Vagina (tissue), 2 donors: Measurements from ENCODE around the gene TOMM20. TPM values are rescaled to one million over a fixed set of nuclear protein-coding genes. Genes with fewer than 3 reads are reported as not detected.
"Not testable (repeated sequence)": the region's sequence is repeated elsewhere in the genome, so short reads cannot be mapped to it uniquely, and the experiment has no call there.

ENCODE experiments used
- DNase-seq, 2 donors: peaks; one replicate each; pipeline ENCODE4 v3.0.0-alpha.2; 2017; ENCODE audit errors: extremely low spot score in 2 of 2
- H3K27ac ChIP-seq: fragments of 200-600 bp; sonication (generic); one replicate; pipeline ENCODE4 v1.5.1; 2019
- H3K27me3 ChIP-seq: fragments of 200-600 bp; sonication (generic); one replicate; pipeline ENCODE4 v1.5.1; 2019
- H3K36me3 ChIP-seq, 2 donors: fragments of 200-600 bp; sonication (generic); one replicate each; pipeline ENCODE4 v1.5.1; 2017 to 2019
- H3K4me1 ChIP-seq: fragments of 200-600 bp; sonication (generic); one replicate; pipeline ENCODE4 v1.5.1; 2019
- H3K4me3 ChIP-seq, 2 donors: fragments of 200-600 bp; sonication (generic); 1 replicate in 1 of 2; 2 replicates in 1 of 2; pipeline ENCODE4 v1.5.1; 2016 to 2019
- H3K9me3 ChIP-seq: fragments of 200-600 bp; sonication (generic); one replicate; pipeline ENCODE4 v1.5.1; 2019
- POLR2A ChIP-seq, 2 donors: fragments of 450-650 bp; IDR thresholded peaks; one replicate each; pipeline ENCODE4 v1.6.1; 2017; ENCODE audit warnings: antibody characterized with exemption in 2 of 2, mild to moderate bottlenecking in 2 of 2, moderate library complexity in 2 of 2
- POLR2AphosphoS5 ChIP-seq, 2 donors: sonication (generic); formaldehyde crosslinking; IDR thresholded peaks; one replicate each; pipeline ENCODE4 v1.9.0; 2017; ENCODE audit warnings: antibody characterized with exemption in 2 of 2, mild to moderate bottlenecking in 2 of 2, low read depth in 1 of 2; ENCODE audit not compliant: insufficient read depth in 1 of 2
- intact Hi-C: fragments of 100-400 bp; cut with DNase I; formaldehyde crosslinking; loops from one replicate; pipeline ENCODE4 v1.15.1; 2023
- total RNA-seq: library from RNA; depleted of rRNA; stranded (reverse); fragments of >200 nt; gene quantifications from one replicate; pipeline ENCODE4 v1.2.3, GENCODE V29; 2016
- TF ChIP-seq, protein P1 (sequence below), 3 experiments: fragments of 450-650 bp in 2 of 3; fragments of 200-600 bp in 1 of 3; sonication (generic) in 1 of 3; IDR thresholded peaks; one replicate each; pipeline ENCODE4 v1.5.1; 2017 to 2019; ENCODE audit warnings: antibody characterized with exemption in 3 of 3, mild to moderate bottlenecking in 2 of 3, moderate library complexity in 2 of 3

The TOMM20 gene
- total RNA-seq, 1 donor from 2014 or later, result 71.9 TPM

DNA sequence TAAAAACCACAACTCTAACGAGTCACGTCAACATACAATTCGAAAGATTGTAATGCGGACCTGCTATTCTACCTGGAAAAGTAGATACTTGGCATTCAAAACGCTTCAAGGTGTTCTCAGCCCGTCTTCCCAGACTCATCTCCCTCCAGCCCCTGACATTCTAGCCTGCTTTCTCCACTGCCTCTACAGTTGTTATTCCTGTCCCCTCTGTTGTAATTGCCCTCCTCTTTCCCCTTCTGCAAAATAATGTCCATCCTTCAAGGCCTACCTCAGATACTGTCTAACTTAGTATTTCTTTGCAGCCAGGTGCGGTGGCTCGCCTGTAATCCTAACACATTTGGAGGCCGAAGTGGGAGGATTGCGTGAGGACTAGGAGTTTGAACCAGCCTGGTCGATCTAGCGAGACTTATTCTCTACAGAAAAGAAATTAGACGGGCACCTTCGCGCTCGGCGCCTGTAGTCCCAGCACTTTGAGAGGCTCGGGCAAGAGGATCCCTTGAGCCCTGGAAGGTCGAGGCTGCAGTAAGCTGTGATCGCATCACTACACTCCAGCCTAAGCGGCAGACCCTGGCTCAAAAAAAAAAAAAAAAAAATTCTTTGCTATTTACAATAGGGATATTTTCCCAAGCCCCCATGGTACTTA is 33.2 kb upstream of the TOMM20 start:
- Histone ChIP-seq H3K4me1 (peaks cover 43% of the 10 kb centered on the region), H3K27me3 (no peaks in the 10 kb centered on the region), H3K4me3 (peak overlapping the region; percentile 73 to 87), H3K9me3 (no peaks in the 10 kb centered on the region), H3K36me3 (peaks cover 0 to 7% of the 10 kb centered on the region in 2 donors), H3K27ac (peak overlapping the region; percentile 84)
- intact Hi-C loops, result no loop called here
- no peak for DNase-seq
- TF ChIP-seq POLR2AphosphoS5 (IDR thresholded peaks at IDR 0.05; ENCODE audit: insufficient read depth in 1 of 2, low read depth in 1 of 2) (no peak), POLR2A (IDR thresholded peaks at IDR 0.05) (no peak)
- TF ChIP-seq, protein P1, sequence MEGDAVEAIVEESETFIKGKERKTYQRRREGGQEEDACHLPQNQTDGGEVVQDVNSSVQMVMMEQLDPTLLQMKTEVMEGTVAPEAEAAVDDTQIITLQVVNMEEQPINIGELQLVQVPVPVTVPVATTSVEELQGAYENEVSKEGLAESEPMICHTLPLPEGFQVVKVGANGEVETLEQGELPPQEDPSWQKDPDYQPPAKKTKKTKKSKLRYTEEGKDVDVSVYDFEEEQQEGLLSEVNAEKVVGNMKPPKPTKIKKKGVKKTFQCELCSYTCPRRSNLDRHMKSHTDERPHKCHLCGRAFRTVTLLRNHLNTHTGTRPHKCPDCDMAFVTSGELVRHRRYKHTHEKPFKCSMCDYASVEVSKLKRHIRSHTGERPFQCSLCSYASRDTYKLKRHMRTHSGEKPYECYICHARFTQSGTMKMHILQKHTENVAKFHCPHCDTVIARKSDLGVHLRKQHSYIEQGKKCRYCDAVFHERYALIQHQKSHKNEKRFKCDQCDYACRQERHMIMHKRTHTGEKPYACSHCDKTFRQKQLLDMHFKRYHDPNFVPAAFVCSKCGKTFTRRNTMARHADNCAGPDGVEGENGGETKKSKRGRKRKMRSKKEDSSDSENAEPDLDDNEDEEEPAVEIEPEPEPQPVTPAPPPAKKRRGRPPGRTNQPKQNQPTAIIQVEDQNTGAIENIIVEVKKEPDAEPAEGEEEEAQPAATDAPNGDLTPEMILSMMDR (IDR thresholded peaks at IDR 0.05), result no peak

DNA sequence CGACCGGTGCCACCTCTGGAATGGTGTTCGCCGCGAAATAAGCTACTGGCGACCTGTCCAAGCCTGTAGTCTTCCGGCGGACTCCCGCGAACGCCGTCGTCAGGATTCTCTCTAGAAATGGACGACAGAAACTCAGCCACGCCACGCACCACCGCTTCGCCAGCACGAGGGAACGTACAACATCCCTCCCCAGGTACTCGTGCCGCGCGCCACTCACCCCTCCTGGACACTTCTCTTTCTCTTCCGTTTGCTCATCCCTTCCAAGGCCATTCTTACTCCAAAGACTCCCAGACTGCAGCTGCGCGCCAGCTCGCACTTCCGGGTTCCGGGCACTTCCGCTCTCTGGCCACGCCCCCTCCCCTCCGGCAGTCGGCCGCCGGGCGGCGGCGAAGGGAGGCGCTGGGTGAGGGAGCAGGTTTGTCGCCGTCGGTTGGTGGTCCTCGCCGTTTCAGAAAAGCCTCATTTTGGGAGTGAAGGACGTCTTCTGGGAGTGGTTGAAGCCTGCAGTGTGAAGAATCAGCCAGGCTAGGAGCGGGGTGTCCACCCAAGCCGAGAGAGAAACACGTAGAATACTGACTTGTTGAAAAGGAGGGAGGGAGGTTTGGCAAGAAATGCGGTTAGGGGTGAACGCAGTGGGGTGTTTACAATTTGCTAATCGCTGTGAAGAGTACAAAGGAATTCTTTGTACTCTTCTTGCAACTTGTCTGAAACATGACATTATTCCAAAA is 32.5 kb upstream of the TOMM20 start, which contains the start of gene RBM34:
TSS of gene RBM34 (minus strand) at position 294 of the 728 bp plus-strand sequence. CDS start at position 270, 24 bp downstream.
- H3K4me3 ChIP-seq, result peak within 1 kb of the TSS; percentile 73 to 87
- H3K9me3 ChIP-seq, result no peaks in the 10 kb centered on the region
- H3K4me1 ChIP-seq, result peaks cover 48% of the 10 kb centered on the region
- no peaks in the 10 kb centered on the region for H3K27me3 ChIP-seq
- peak in 1 of 2 donors; percentile 92 for DNase-seq
- H3K36me3 ChIP-seq, result peaks cover 0 to 7% of the 10 kb centered on the region in 2 donors
- TF ChIP-seq POLR2AphosphoS5 (IDR thresholded peaks at IDR 0.05; ENCODE audit: insufficient read depth in 1 of 2, low read depth in 1 of 2) (peak; percentile 95 to 100), POLR2A (IDR thresholded peaks at IDR 0.05) (peak; percentile 49 to 96)
- TF ChIP-seq, protein P1 (IDR thresholded peaks at IDR 0.05), result peak in 1 of 3 experiments; percentile 48
- H3K27ac ChIP-seq, result peak within 1 kb of the TSS; percentile 84
- intact Hi-C loops, result no loop called here

DNA sequence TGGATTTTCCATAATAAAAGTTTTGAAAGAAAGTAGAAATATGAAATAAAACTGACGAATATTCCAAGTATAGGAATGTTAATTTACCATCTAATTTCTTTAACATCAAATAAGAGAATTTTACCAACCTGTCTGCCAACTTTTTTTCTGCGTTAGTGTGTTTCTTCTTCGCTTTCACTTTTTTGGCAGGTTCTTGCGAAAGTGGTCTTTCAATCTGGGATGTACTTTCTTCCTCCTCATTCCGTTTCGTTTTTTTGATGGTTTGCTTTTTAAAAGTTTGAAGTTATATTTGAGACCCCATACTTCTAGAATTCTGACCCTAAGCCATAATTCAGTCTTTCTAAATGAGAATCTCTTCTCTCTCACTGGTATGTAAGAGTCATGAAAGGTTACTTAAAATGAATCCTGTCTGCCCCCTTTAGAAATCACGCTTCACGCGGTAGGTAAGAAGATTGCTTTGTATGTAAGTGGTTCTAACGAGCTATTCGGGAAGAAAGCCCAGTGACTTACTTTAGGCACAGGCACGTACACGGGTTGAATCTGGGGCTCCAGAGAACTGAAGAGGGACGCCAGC is 31.8 kb upstream of the TOMM20 start:
- peaks cover 48% of the 10 kb centered on the region for H3K4me1 ChIP-seq
- no peaks in the 10 kb centered on the region for H3K27me3 ChIP-seq
- peaks cover 0 to 7% of the 10 kb centered on the region in 2 donors for H3K36me3 ChIP-seq
- TF ChIP-seq POLR2A (IDR thresholded peaks at IDR 0.05) (no peak), POLR2AphosphoS5 (IDR thresholded peaks at IDR 0.05; ENCODE audit: insufficient read depth in 1 of 2, low read depth in 1 of 2) (no peak)
- TF ChIP-seq, protein P1 (IDR thresholded peaks at IDR 0.05), result no peak
- H3K9me3 ChIP-seq, result no peaks in the 10 kb centered on the region
- peak overlapping the region; percentile 73 to 87 for H3K4me3 ChIP-seq
- H3K27ac ChIP-seq, result peak overlapping the region; percentile 84
- no peak for DNase-seq
- intact Hi-C loops, result no loop called here

DNA sequence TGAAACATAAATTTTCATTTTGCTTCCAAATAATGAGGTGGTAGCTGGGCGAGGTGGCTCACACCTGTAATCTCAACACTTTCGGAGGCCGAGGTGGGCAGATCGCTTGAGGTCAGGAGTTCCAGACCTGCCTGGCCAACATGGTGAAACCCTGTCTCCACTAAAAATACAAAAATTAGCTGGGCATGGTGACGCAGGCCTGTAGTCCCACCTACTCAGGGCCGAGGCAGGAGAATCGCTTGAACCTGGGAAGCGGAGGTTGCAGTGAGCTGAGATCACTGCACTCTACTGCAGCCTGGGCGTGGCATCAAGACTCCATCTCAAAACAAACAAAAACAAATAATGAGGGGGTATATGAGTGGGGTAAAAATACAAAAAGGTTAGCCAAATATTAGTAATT is 31.3 kb upstream of the TOMM20 start:
- intact Hi-C loops, DNase-seq, H3K27me3 ChIP-seq, H3K36me3 ChIP-seq, H3K9me3 ChIP-seq, H3K27ac ChIP-seq: not testable (repeated sequence)
- Histone ChIP-seq H3K4me3 (peak overlapping the region; percentile 73 to 87), H3K4me1 (peaks cover 48% of the 10 kb centered on the region)

DNA sequence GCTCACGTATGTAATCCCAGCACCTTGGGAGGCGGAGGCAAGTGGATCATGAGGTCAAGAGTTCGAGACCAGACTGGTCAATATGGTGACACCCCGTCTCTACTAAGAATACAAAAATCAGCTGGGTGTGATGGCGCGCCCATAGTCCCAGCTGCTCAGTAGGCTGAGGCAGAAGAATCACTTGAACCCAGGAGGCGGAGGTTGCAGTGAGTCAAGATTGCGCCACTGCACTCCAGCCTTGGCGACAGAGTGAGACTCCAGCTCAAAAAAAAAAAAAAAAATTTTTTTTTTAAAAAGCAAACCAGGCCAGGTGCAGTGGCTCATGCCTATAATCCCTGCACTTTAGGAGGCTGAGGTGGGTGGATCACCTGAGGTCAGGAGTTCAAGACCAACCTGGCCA is 30.6 kb upstream of the TOMM20 start:
- H3K4me3 ChIP-seq, DNase-seq, H3K27ac ChIP-seq, intact Hi-C loops, H3K9me3 ChIP-seq, H3K27me3 ChIP-seq: not testable (repeated sequence)
- Histone ChIP-seq H3K36me3 (peaks cover 0 to 11% of the 10 kb centered on the region in 2 donors), H3K4me1 (peaks cover 48% of the 10 kb centered on the region)
